ENCODE results near the gene PRKAG2. TPM values are rescaled to one million over a fixed set of nuclear protein-coding genes. Genes with fewer than 3 reads are reported as not detected.

The PRKAG2 gene
- total RNA-seq, 1 experiment from 2014 or later = 24.2 TPM

GRCh38 chr7:151663382-151664100 is 213.4 kb downstream of the PRKAG2 start:
- no peak for DNase-seq (ENCODE audit: low read depth)
- in situ Hi-C loops (cut with HindIII; ENCODE audit: low pct_unique_long_range_greater_than_20kb, low sequenced_read_pairs) = no loop called here

DNA sequence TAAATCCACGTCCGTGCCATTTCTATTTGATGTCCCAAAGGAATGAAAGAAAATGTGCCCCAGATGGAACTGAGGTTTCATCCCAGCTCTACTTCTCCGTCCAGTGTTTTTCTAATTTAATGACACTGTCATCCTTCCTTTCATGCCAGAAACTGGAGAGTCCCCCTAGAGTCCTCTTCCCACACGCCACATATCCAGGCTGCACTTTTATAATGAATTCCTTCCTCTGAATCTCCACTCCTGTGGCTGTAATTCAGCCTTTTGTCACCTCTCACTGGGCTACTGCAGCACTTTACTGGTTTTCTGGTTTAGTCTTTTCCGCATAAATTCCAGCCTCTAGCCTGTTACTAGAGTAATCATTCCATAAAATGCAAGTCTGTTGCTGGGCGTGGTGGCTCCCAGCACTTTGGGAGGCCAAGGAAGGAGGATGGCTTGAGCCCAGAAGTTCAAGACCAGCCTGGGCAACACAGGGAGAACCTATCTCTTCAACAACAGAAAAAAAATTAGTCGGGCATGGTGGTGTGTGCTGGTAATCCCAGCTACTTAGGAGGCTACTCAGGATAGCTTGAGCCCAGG is 214.6 kb downstream of the PRKAG2 start:
- peak; percentile 52 for DNase-seq (ENCODE audit: low read depth)

DNA sequence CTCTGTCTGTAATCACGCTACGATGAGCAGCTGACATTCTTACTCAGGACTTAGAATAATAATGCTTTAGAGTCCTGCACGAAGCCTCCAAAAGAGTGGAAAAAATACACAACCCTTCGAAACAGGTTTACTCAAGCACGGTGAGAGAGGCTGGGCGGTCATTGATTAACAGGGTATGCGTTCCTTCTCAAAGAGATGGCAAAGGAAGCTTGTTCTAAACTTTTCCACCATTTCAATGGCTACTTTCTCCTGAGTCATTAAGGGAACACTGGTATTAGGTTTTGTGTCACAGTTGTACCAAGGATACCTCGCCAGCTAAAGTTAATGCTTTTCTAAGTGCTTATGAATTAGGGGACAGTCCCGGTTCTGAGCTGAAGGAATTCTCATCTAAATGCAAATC is 215.3 kb downstream of the PRKAG2 start:
- in situ Hi-C loops (cut with HindIII; ENCODE audit: low pct_unique_long_range_greater_than_20kb, low sequenced_read_pairs) = no loop called here
- DNase-seq (ENCODE audit: low read depth) = peak; percentile 90

More for the DNA sequence above, 214.6 kb downstream of the PRKAG2 start:
- in situ Hi-C loops (cut with HindIII; ENCODE audit: low pct_unique_long_range_greater_than_20kb, low sequenced_read_pairs) = no loop called here

- in situ Hi-C loops (cut with HindIII; ENCODE audit: low pct_unique_long_range_greater_than_20kb, low sequenced_read_pairs) = no loop called here
- no peak for DNase-seq (ENCODE audit: low read depth)
These were observed 216.8 kb downstream of the PRKAG2 start for GRCh38 chr7:151660141-151660540.

DNA sequence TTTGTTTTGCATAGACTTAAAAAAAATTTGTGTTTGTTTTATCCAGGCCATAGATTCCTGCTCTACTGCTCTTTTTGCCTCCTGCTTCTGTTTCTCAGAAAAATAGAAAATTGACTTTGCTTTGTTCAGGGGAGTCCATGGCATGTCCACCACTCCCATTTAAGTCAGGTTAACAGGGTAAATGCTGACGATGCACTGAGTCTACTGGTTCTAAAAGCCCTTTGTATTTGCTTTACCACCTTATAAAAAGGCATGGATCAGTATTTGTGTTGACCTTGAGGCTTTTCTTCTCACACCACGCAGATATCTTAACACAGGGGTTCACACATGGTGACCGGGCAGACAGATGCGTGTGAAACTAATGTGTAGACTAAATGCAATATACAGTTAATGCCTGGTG is 217.7 kb downstream of the PRKAG2 start:
- no peak for DNase-seq (ENCODE audit: low read depth)
- in situ Hi-C loops (cut with HindIII; ENCODE audit: low pct_unique_long_range_greater_than_20kb, low sequenced_read_pairs) = no loop called here

DNA sequence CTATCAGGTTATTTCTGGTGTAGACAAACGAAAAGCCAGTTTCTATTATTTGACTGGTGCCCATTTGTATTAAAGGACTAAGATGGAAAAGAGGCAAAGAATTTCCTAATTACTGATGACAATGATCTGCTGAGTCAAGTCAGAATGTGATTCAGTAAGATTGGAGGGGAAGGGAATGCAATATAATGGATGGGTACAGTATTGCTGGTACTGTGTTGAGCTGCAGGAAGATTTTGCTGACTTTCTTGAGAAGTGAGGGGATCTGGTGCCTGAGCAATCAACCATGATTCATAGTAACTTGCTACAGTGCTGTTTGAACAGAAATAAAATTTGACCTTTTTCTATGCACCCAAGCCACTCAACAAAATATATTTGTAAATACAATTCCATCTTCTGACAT is 218.1 kb downstream of the PRKAG2 start:
- DNase-seq (ENCODE audit: low read depth) = no peak
- in situ Hi-C loops (cut with HindIII; ENCODE audit: low pct_unique_long_range_greater_than_20kb, low sequenced_read_pairs) = no loop called here

- in situ Hi-C loops (cut with HindIII; ENCODE audit: low pct_unique_long_range_greater_than_20kb, low sequenced_read_pairs) = no loop called here
- no peak for DNase-seq (ENCODE audit: low read depth)
These were observed 219.7 kb downstream of the PRKAG2 start for GRCh38 chr7:151657173-151657572.

GRCh38 chr7:151655555-151655954 is 221.4 kb downstream of the PRKAG2 start:
- DNase-seq (ENCODE audit: low read depth) = no peak
- in situ Hi-C loops (cut with HindIII; ENCODE audit: low pct_unique_long_range_greater_than_20kb, low sequenced_read_pairs) = no loop called here

GRCh38 chr7:151652111-151652510 is 224.8 kb downstream of the PRKAG2 start:
- in situ Hi-C loops (cut with HindIII; ENCODE audit: low pct_unique_long_range_greater_than_20kb, low sequenced_read_pairs) = no loop called here
- DNase-seq (ENCODE audit: low read depth) = no peak

DNA sequence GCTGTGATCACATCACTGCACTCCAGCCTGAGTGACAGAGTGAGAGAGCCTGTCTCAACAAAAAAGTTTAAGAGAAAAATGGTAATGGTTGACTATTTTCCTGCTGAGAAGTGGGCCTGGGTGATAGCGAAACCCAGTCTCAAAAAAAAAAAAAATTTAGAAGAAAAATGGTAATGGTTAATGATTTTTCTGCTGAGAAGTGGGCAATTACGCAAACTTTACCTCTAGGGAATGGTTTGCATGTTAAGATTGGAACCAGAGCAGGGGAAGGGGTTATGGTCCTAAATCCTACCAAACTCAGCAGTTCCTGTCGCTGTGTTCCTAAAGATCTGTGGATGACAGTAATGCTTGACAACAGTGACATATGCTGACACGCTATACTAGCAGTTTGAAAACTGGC is 226.8 kb downstream of the PRKAG2 start:
- no peak for DNase-seq (ENCODE audit: low read depth)
- in situ Hi-C loops (cut with HindIII; ENCODE audit: low pct_unique_long_range_greater_than_20kb, low sequenced_read_pairs) = no loop called here

DNA sequence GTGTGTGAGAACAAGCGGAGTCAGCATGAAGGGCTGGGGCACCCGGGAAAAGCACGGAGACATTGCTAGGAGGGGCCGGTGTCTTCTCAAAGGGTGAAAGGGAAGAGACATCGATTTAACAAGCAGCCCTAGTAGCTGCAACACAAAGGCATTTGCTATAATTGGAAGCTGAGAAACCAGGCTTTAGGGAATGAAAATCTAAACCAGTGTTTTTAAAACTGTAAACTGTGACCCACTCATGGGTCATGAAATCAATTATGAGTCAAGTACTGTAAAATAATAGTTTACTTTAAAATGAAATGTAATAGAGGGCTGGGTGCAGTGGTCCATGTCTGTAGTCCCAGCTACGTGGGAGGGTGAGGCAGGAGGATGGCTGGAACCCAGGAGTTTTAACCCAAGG is 228.5 kb downstream of the PRKAG2 start:
- no peak for DNase-seq (ENCODE audit: low read depth)
- in situ Hi-C loops (cut with HindIII; ENCODE audit: low pct_unique_long_range_greater_than_20kb, low sequenced_read_pairs) = no loop called here

- no peak for DNase-seq (ENCODE audit: low read depth)
- in situ Hi-C loops (cut with HindIII; ENCODE audit: low pct_unique_long_range_greater_than_20kb, low sequenced_read_pairs) = no loop called here
These were observed 229.0 kb downstream of the PRKAG2 start for GRCh38 chr7:151647874-151648273.

- in situ Hi-C loops (cut with HindIII; ENCODE audit: low pct_unique_long_range_greater_than_20kb, low sequenced_read_pairs) = no loop called here
- no peak for DNase-seq (ENCODE audit: low read depth)
These were observed 229.9 kb downstream of the PRKAG2 start for GRCh38 chr7:151647006-151647405.

GRCh38 chr7:151645311-151645710 is 231.6 kb downstream of the PRKAG2 start:
- no peak for DNase-seq (ENCODE audit: low read depth)
- in situ Hi-C loops (cut with HindIII; ENCODE audit: low pct_unique_long_range_greater_than_20kb, low sequenced_read_pairs) = no loop called here

DNA sequence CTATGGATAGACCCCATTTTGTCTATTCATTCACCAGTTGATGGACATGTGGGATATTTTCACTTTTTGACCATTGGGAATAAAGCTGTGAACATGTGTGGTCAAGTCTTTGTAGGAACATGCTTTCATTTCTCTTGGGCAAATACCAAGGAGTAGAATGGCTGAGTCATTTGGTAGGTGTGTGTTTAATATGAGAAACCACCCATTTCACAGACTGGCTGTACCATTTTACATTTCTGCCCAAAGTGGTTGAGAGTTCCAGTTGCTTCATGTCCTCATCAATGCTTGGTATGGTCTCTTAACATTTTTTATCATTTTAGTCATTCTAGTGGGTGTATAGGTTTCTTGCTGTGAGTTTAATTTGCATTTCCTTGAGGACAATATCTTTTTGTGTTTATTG is 232.4 kb downstream of the PRKAG2 start:
- DNase-seq (ENCODE audit: low read depth) = no peak
- in situ Hi-C loops (cut with HindIII; ENCODE audit: low pct_unique_long_range_greater_than_20kb, low sequenced_read_pairs) = no loop called here

- in situ Hi-C loops (cut with HindIII; ENCODE audit: low pct_unique_long_range_greater_than_20kb, low sequenced_read_pairs) = no loop called here
- DNase-seq (ENCODE audit: low read depth) = no peak
These were observed 234.2 kb downstream of the PRKAG2 start for GRCh38 chr7:151642746-151643145.

GRCh38 chr7:151641587-151641986 is 235.3 kb downstream of the PRKAG2 start:
- DNase-seq (ENCODE audit: low read depth) = no peak
- in situ Hi-C loops (cut with HindIII; ENCODE audit: low pct_unique_long_range_greater_than_20kb, low sequenced_read_pairs) = no loop called here

DNA sequence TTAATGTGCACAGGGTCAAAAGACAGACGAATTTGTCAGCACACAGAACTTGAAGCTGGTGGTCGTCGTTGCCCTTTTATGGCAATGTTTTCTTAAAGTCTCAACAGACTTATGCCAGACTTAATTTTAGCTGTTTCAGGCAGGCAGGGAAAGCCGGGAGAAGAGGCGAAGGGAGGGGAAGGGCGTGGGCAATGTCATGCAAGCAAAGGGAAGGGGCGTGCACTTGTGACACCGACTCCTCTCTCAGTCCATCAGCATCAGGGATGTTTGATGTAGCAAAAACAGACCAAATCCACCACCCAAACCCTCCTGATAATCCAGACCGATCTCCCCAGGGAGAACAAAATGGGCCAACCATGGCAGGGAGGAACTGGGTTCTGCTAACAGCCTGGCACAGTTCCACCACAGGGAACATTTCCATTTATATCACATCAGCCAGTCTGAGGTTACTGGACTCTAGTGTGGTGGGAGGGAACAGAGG is 239.1 kb downstream of the PRKAG2 start:
- peak; percentile 39 for DNase-seq (ENCODE audit: low read depth)
- in situ Hi-C loops (cut with HindIII; ENCODE audit: low pct_unique_long_range_greater_than_20kb, low sequenced_read_pairs) = no loop called here

DNA sequence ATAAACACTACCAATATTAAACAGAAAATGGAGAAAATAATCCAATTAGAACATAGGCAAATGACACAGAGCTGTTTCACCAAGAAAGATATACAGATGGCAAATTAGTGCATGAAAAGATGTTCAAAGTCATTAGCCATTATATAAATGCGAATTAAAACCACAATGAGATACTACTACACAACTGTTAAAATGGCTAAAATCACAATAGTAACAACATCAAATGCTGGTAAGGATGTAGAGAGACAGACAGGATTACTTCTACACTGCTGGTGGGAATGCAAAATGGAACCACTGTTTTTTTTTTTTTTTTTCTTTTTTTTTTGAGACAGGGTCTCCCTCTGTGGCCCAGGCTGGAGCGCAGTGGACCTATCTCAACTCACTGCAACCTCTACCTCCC is 242.3 kb downstream of the PRKAG2 start:
- DNase-seq (ENCODE audit: low read depth) = no peak
- in situ Hi-C loops (cut with HindIII; ENCODE audit: low pct_unique_long_range_greater_than_20kb, low sequenced_read_pairs) = no loop called here

DNA sequence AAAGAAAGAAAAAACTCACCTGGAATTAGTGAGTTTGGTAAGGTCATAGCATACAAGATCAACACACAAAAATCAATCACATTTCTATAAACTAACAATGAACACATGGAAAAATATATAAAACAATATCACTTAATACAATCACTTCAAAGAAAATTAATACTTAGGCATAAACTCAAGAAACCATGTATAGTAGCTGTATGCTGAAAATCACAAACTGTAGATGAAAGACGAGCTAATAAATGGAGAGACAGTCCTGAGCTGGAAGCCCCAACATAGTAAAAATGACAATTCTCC is 243.5 kb downstream of the PRKAG2 start:
- no peak for DNase-seq (ENCODE audit: low read depth)
- in situ Hi-C loops (cut with HindIII; ENCODE audit: low pct_unique_long_range_greater_than_20kb, low sequenced_read_pairs) = no loop called here

Data from Caki2 (cell line).